SK-N-MC (cell line): ENCODE data around the gene KRTAP10-8.

Experiments
- EZH2 ChIP-seq: fragments of 200-600 bp; sonication (generic); IDR thresholded peaks from one replicate; pipeline ENCODE4 v1.6.1; 2017; ENCODE audit warnings: antibody characterized with exemption
- FOXP2 ChIP-seq: optimal IDR thresholded peaks from 2 replicates; pipeline ENCODE3; 2011; ENCODE audit warnings: mild to moderate bottlenecking, moderate library complexity; ENCODE audit not compliant: insufficient read depth; ENCODE audit errors: extremely low read length, control extremely low read depth
- POLR2AphosphoS5 ChIP-seq: IDR thresholded peaks from 2 replicates; pipeline ENCODE4 v1.6.1; 2012; ENCODE audit warnings: mild to moderate bottlenecking, low read depth, low read length, borderline replicate concordance

DNA sequence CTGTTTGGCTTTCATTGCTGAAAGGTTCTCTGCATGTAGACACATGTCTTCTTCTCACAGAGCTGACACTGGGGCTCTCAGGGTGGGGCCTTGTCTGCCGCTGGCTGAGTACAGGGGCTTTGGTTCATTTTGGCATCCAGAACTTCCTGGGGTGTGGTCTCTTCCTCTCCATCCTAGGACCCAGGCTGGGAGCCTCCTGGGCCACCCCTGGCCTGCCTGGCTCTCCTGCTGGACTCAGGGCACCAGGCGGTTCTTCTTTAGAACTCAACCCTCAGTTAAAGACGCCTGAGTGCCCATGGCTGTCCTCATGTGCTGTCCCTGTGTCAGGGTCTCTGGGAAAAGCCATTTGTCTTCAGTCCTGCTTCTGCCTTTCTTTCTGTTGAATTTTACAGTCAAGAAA, 26.0 kb upstream of the KRTAP10-8 start:
- TF ChIP-seq EZH2 (no peak), POLR2AphosphoS5 (no peak), FOXP2 (no peak)
